GM12864 (cell line): ENCODE measurements around the gene ECT2L.
"Not testable (repeated sequence)": the region's sequence is repeated elsewhere in the genome, so short reads cannot be mapped to it uniquely, and the experiment has no call there.

Experiments used
- DNase-seq: peaks from one replicate; pipeline ENCODE4 v3.0.0-alpha.2; 2011; ENCODE audit warnings: low read depth
- H3K4me3 ChIP-seq: 2 replicates; pipeline ENCODE4 v1.5.1; 2011; ENCODE audit warnings: mild to moderate bottlenecking, low read depth, low read length, control low read depth
- TF ChIP-seq, protein P1 (sequence below): IDR thresholded peaks from 2 replicates; pipeline ENCODE4 v1.5.1; 2011; ENCODE audit warnings: low read depth, mild to moderate bottlenecking, moderate library complexity, low read length, control low read depth, inconsistent platforms; ENCODE audit errors: missing control alignments

The ECT2L gene

GRCh38 chr6:138914701-138915100 lies 118.8 kb downstream of the ECT2L start:
- DNase-seq, result no peak

GRCh38 chr6:138920906-138921305 lies 125.0 kb downstream of the ECT2L start:
- DNase-seq, result no peak
- TF ChIP-seq, protein P1, sequence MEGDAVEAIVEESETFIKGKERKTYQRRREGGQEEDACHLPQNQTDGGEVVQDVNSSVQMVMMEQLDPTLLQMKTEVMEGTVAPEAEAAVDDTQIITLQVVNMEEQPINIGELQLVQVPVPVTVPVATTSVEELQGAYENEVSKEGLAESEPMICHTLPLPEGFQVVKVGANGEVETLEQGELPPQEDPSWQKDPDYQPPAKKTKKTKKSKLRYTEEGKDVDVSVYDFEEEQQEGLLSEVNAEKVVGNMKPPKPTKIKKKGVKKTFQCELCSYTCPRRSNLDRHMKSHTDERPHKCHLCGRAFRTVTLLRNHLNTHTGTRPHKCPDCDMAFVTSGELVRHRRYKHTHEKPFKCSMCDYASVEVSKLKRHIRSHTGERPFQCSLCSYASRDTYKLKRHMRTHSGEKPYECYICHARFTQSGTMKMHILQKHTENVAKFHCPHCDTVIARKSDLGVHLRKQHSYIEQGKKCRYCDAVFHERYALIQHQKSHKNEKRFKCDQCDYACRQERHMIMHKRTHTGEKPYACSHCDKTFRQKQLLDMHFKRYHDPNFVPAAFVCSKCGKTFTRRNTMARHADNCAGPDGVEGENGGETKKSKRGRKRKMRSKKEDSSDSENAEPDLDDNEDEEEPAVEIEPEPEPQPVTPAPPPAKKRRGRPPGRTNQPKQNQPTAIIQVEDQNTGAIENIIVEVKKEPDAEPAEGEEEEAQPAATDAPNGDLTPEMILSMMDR, result no peak
- H3K4me3 ChIP-seq, result no peak overlapping the region

More at GRCh38 chr6:138914701-138915100, 118.8 kb downstream of the ECT2L start:
- no peak overlapping the region for H3K4me3 ChIP-seq
- TF ChIP-seq, protein P1, result no peak

DNA sequence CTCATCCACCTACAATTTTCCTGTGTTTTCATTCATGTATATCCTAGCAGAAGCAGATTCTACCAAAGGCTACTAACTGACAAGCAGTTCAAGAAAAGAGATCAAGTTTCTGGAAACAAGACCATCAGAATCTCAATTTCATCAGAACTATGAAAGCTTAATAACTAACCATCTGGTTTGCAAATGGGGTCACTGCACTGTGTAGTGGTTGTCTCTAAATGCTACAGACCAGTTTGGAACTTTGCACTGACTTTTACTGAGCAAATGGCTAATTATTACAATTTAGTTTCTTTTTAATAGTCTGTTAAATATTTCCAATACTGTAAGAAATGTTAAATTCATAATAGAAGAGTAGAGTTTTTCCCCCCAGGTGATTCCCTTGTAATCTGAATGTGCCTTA lies 127.7 kb downstream of the ECT2L start:
- TF ChIP-seq, protein P1, result no peak
- no peak overlapping the region for H3K4me3 ChIP-seq
- DNase-seq, result no peak

- TF ChIP-seq, protein P1, result no peak
- no peak for DNase-seq
- H3K4me3 ChIP-seq, result no peak overlapping the region
Observed at GRCh38 chr6:138925806-138926205, 129.9 kb downstream of the ECT2L start.

DNA sequence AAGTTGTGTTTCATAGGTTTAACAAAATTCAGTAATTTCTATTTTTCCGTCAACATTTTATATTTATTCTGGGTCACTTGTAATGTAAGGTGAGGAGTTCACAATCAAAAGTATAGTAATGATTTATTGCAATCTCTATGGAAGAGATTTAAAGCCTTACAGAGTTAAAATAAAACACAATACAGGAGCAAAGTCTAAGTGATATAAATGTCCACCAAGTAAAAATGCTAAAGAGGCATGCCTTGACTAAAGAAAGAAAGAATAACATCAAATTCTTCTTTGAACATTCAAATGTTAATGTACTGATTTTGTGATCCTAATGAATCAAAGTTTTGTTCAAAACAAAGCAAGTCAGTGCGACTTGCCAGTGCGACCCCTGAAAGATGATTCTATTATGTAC lies 130.7 kb downstream of the ECT2L start:
- TF ChIP-seq, protein P1, result no peak
- no peak overlapping the region for H3K4me3 ChIP-seq
- no peak for DNase-seq

DNA sequence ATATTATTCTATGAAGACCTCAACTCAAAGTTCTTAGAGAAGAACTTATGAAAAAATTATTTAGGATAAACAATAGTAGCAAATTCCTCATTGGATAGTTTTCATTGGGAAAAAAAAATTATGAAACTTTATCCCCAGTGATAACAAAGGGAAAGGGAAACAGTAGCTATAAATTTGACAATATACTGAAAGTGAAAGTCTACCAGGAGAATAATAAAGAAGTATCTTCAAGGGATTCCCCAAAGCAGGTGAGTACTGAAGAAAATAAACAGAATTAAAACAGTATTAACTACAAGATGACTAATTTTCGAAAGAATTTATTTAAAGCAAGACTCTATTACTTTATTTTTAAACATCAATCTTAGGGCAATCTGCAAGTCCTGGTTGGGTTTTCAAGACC lies 135.8 kb downstream of the ECT2L start:
- TF ChIP-seq, protein P1, result no peak
- no peak overlapping the region for H3K4me3 ChIP-seq
- no peak for DNase-seq

DNA sequence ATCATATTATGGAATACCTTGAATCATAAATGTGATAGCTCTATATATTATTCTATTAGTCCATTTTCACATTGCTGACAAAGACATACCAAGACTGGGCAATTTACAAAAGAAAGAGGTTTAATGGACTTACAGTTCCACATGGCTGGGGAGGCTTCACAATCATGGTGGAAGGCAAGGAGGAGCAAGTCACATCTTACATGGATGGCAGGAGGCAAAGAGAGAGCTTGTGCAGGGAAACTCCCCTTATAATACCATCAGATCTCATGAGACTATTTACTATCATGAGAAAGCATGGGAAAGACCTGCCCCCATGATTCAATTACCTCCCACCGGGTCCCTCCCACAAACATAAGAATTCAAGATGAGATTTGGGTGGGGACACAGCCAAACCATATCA lies 141.0 kb downstream of the ECT2L start:
- DNase-seq, H3K4me3 ChIP-seq: not testable (repeated sequence)
